HG02759 (cell line): ENCODE data around the gene TSHZ2.

Experiments
- ATAC-seq: cut with Tn5 transposase; IDR thresholded peaks from one replicate; pipeline ENCODE4 v1.9.1; 2021; ENCODE audit warnings: mild to moderate bottlenecking, moderate library complexity; ENCODE audit not compliant: unreplicated experiment

Gene TSHZ2

GRCh38 chr20:53265304-53265875 lies 293.2 kb downstream of the TSHZ2 start:
- no peak for ATAC-seq

GRCh38 chr20:53269380-53269779 lies 297.2 kb downstream of the TSHZ2 start:
- ATAC-seq = no peak

- no peak for ATAC-seq
Observed at GRCh38 chr20:53270792-53271375, 298.7 kb downstream of the TSHZ2 start.

DNA sequence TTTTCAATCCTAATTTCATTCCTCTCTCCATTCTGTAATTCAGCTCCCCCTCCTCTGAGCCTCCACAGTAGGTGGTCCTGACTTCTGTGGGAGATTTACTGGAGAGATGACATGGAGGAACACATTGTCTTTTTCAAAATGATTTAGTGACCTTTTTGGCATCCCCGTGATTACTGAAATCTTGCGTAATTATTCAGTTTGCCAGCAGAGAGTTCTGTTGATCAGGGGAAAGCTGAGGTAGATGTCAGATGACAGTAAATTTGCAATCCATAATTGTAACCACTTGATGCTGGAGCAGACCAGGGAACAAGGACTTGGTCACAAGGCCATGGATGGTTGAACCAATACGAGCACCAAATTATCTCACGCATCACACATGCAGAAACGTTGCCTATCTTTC lies 302.2 kb downstream of the TSHZ2 start:
- no peak for ATAC-seq

- no peak for ATAC-seq
Observed at GRCh38 chr20:53274807-53275206, 302.6 kb downstream of the TSHZ2 start.

- ATAC-seq = no peak
Observed at GRCh38 chr20:53276143-53276542, 304.0 kb downstream of the TSHZ2 start.

DNA sequence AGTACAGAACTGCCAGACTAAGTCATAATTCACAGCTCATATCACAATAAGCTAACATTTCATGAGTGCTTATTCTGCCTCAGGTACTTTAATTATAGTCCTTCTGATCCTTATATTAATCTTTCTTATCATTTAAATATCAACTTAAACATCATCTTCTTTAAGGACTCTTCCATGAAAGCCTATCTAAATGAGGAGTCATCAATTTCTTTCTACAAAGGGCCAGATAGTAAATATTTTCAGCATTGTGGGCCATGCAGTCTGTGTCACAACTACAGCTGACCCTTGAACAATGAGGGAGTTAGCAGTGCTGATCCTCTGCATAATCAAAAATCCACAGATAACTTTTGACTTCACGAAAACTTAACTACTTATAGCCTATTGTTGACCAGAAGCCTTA lies 306.4 kb downstream of the TSHZ2 start:
- ATAC-seq = no peak

GRCh38 chr20:53279735-53280134 lies 307.6 kb downstream of the TSHZ2 start:
- ATAC-seq = no peak

DNA sequence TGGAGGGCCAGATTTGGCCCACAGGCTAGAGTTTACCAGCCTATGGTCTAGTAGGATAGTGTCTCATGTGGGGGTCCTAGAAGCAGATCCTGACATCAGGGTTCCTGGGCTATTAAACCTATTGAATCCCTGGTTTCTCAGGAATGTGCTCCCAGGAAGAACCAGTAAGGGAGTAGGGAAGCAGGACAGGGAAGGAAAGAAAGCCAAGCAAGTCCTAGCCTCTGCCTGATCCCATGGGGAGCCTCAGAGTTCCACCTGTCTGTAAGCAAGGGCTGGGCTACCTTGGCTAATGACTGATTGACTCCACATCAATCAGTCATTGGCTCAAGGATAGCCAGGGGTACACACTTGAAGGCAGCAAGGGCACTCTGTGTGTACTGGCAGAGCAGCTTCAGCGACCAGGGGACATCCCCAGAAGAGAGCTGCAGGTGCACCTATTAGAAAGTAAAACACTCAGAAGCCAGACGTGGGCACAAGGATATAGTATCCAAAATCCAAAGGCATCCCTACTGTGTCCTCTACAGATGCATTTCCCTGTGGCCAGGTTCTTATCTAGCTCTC lies 309.5 kb downstream of the TSHZ2 start:
- ATAC-seq = no peak

DNA sequence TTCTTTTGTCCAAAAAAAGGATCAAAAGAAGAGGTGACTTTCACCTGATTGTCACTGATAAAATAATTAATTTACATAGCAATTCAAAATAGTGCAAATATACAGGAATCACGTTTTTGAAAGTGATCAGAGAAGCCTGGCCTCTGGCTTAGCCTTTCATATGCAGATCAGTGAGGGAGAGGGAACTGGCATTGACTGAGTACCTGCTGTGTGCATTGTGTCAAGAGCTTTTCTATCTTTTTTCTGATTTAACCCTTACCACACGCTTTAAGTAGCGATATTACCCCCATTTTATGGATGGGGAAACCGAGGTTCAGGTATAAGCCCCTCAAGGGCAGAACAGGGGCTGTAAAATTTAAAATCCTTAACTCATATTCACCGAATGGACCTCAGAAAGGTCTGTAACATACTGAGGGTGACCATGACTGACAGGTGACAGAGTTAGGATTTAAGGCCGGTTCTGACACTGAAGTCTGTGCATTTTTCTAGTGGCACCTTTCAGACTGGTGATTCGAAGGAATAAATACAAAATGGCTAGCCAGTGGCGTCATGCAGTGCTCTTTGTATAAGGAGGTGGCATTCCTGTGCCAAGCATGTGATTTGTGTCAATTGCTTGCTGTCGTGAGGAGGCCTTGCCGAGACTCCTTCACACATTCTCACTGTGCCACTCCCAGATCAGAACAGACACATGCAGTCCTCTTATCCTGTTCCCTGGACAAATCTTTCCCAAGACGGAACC lies 310.2 kb downstream of the TSHZ2 start:
- no peak for ATAC-seq

DNA sequence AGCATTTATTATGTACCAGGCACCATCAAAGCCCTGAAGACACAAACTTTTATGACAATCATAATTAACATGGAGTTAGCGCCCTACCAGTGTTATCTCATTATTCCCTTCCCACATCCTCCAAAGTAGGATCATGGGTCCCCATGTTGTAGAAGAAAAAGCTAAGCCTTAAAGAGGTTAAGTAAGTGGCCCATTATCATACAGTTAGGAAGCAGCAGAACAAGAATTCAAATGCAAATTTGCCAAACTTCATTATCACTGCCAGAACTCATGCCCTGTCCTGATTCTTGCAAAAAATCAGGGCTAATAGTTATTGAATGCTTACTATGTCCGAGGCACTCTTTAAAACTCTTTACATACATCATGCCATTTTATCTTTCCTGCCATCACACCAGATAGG lies 310.9 kb downstream of the TSHZ2 start:
- no peak for ATAC-seq

GRCh38 chr20:53283597-53283996 lies 311.4 kb downstream of the TSHZ2 start:
- ATAC-seq = no peak

DNA sequence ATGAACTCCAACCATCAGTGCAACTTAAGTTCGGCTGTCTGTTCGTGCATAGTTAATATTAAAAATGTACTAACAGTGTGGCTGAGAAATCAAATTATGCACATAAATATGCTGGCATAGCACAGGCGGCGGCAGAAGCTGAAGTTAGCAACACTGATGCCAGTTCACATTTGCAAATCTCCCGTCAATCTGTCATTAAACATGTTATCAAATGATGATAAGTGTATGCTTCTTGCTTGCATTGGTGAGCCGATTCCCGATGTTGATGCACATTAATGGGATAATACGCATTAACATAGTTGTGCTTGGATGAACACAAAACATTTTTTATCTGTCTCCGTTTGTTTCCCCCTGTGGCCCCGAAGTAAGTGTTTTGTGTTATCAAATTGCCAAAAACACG lies 312.1 kb downstream of the TSHZ2 start:
- no peak for ATAC-seq

DNA sequence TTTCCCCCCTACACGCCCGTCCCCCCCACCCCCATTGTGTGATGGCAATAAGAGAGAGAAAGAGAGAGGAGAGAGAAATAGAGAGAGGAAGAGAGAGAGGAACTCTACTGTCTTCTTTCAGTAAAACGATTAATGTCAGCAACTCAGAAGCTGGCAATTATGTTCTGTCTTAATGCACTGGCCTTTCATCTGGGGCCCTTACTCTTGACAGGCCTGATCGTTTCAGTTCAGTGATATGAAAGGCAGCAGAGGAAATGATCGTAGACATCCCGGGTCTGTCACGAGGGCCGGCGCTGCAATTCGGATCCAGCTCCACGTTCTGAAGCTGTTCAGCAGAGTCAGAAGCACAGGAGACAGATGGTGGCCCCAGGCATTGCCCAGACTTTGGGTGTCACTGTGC lies 312.5 kb downstream of the TSHZ2 start:
- no peak for ATAC-seq

DNA sequence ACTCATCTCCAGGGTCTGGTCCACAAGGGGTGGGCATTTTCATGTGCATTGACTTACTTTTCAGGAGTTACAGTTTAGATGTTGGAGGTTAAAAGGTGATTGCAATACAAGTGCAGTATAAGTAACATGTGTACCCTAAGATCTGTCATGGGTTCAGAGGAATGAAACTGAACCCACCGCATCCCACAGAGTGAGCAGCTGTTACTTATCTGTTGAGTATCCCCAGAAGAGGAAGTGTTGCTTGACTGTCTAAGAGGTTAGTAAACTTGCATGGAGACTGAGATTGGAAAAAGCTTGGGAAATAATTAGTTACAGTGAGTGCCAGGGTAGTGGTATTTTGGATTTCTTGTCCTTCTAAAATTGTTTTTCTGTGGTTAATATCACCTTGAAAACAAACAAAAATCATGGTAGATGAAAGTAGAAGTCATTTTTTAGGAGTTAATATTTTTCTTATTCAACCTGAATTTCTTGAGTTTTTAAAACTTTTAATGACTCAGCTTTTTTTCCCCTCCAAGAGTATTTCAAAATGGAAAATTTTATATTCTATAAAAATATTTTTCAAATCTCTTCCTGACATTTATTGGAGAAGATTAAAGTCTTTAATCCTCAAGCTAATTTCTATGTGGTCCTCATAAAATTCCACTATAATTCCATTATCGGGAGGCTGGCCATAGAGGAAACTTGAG lies 315.3 kb downstream of the TSHZ2 start:
- ATAC-seq = no peak

- ATAC-seq = no peak
Observed at GRCh38 chr20:53291548-53291947, 319.4 kb downstream of the TSHZ2 start.

- ATAC-seq = no peak
Observed at GRCh38 chr20:53292347-53292746, 320.2 kb downstream of the TSHZ2 start.

DNA sequence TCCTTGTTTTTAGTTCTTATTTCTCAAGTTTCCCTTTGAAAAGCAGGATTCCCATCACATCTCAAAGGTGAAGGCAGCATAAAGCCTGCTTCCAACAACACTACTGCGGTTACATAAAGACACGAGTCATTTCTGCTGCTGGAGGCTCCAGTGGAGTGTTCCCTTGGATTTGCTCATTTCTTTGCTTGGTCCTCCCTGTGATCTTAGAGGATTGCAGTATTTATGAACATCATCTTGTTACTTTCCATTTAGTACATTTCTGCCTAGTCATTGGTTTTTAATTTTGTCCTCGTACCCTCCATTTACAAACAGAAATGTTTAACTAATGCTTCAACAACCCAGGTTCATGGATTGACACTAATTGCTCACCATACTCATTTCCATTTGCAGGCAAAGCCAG lies 322.6 kb downstream of the TSHZ2 start:
- ATAC-seq = no peak

DNA sequence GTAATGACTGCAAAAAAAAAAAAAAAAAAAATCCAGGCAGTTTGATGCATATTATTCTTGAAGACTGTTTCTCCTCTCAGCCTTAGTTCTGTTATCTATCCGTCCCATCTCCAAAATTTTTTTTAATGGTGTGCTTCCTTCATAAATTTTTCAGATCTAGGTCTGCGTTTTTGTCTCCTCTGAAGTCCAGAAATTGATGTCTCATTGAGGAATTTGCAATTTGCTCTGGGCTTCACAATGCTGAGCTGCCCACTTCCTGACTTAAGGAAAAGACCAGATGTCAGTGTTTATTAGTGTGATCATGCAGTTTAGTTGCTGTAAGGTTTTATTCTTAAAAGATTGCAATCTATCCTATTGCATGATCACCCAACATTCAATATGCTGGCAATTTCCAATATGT lies 323.9 kb downstream of the TSHZ2 start:
- ATAC-seq = no peak

DNA sequence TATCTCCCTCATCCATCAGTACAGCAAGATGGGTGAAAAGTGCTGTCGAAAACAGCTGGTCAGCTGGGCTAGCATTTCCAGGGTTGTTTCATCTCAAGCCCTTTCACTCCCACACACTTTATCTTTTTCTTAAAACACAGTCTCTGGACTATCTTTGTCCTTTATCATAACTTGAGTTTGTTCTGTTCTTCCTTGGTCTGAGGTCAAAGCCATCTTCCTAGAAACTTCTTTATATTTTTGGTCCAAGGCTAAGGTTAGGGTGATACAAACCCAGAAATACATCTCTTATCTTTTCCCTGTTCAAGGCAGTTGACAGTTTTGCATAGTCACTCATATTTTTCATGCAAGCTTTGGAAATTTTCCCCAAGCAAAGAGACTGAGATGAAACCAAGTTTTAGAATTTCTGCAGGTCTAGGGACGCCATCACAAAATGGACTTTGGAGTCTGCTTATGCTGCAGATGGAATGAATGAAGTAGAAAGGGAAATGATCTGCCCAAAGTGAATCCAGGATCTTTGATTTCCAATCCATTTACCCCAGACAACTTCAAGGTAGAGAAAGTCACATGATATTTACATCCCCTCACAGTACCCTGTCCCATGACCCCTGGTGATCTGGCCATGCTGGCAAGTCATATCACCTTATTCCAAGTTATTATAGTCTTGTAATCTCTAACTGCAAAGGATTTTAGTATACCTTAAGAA lies 324.4 kb downstream of the TSHZ2 start:
- no peak for ATAC-seq

- no peak for ATAC-seq
Observed at GRCh38 chr20:53297154-53297529, 325.0 kb downstream of the TSHZ2 start.
